Measurements from ENCODE around the gene MYO10. TPM values are rescaled to one million over a fixed set of nuclear protein-coding genes. Genes with fewer than 3 reads are reported as not detected.
"Not testable (repeated sequence)": the region's sequence is repeated elsewhere in the genome, so short reads cannot be mapped to it uniquely, and the experiment has no call there.

The MYO10 gene
- total and polyA plus RNA-seq, 2 experiments from 2014 or later, result 33.7 to 52.4 TPM

DNA sequence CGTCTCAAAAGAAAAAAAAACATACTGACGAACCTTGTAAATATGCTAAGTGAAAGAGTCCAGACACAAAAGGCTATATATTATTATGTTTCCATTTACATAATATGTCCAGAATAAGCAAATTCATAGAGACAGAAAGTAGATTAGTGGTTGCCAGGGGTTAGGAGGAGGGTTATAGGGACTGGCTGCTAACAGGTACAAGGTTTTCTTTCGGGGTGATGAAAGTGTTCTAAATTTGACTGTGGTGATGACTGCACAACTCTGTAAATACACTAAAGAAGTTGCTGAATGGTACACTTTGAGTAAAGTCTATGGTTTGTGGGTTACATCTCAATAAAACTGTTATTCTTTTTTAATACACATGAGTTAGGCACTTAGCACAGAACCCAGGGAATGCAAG lies 98.8 kb downstream of the MYO10 start:
- no peak overlapping the region for H2AFZ ChIP-seq
- WGBS (ENCODE audit: low lambda C conversion rate, missing lambda C conversion rate), result 81% methylated on average over 3 of the region's 3 CpGs
- DNase-seq (ENCODE audit: low spot score), result no peak
- H3K4me1 ChIP-seq (ENCODE audit: insufficient read depth), result peaks cover 11% of the 10 kb centered on the region
- H3K27me3 ChIP-seq, result no peaks in the 10 kb centered on the region
- no peaks in the 10 kb centered on the region for H3K9me3 ChIP-seq (ENCODE audit: low read depth)
- no peak overlapping the region for H3K4me3 ChIP-seq
- no peak overlapping the region for H3K27ac ChIP-seq
- no peak overlapping the region for H3K4me2 ChIP-seq
- H3K36me3 ChIP-seq (replicated peaks; ENCODE audit: insufficient read depth, low read depth), result no peaks in the 10 kb centered on the region
- TF ChIP-seq, protein P1, sequence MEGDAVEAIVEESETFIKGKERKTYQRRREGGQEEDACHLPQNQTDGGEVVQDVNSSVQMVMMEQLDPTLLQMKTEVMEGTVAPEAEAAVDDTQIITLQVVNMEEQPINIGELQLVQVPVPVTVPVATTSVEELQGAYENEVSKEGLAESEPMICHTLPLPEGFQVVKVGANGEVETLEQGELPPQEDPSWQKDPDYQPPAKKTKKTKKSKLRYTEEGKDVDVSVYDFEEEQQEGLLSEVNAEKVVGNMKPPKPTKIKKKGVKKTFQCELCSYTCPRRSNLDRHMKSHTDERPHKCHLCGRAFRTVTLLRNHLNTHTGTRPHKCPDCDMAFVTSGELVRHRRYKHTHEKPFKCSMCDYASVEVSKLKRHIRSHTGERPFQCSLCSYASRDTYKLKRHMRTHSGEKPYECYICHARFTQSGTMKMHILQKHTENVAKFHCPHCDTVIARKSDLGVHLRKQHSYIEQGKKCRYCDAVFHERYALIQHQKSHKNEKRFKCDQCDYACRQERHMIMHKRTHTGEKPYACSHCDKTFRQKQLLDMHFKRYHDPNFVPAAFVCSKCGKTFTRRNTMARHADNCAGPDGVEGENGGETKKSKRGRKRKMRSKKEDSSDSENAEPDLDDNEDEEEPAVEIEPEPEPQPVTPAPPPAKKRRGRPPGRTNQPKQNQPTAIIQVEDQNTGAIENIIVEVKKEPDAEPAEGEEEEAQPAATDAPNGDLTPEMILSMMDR (IDR thresholded peaks at IDR 0.05; ENCODE audit: poor library complexity), result no peak
- TF ChIP-seq EZH2phosphoT487 (IDR thresholded peaks at IDR 0.05; ENCODE audit: low read depth, severe bottlenecking, unreplicated experiment) (no peak), EZH2 (IDR thresholded peaks at IDR 0.05; ENCODE audit: borderline replicate concordance) (no peak)
- no peaks in the 10 kb centered on the region for H3K9me2 ChIP-seq (replicated peaks; ENCODE audit: insufficient read depth)
- H4K20me1 ChIP-seq (ENCODE audit: insufficient read depth, poor library complexity, severe bottlenecking), result peaks cover 24% of the 10 kb centered on the region
- peaks cover 57% of the 10 kb centered on the region for H3K79me2 ChIP-seq

DNA sequence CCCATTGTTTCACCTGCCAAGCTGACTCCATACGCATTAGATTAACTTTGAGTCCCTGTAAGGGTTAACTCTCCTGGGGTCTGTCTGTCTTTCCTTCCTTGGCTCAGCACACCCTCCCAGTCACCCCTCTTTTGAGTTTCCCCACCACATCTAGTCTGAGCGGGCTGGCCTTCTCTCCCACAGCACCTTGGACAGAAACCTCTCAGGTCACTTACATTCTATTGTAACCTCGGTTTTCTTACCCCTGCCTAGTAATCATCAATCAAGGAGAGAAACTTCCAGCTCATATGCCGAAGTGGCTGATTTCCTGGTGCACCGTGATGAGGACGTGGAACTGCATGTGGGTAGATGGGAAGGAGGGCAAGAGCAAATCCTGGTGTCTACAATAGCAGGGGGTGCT lies 102.1 kb downstream of the MYO10 start:
- Histone ChIP-seq H3K79me2 (peaks cover 54% of the 10 kb centered on the region), H3K36me3 (replicated peaks; ENCODE audit: insufficient read depth, low read depth) (no peaks in the 10 kb centered on the region), H4K20me1 (ENCODE audit: insufficient read depth, poor library complexity, severe bottlenecking) (peaks cover 24% of the 10 kb centered on the region), H3K4me1 (ENCODE audit: insufficient read depth) (no peaks in the 10 kb centered on the region), H2AFZ (no peak overlapping the region), H3K4me3 (no peak overlapping the region), H3K27ac (no peak overlapping the region), H3K27me3 (no peaks in the 10 kb centered on the region), H3K4me2 (no peak overlapping the region), H3K9me2 (replicated peaks; ENCODE audit: insufficient read depth) (no peaks in the 10 kb centered on the region), H3K9me3 (ENCODE audit: low read depth) (no peaks in the 10 kb centered on the region)
- WGBS (ENCODE audit: low lambda C conversion rate, missing lambda C conversion rate), result 76% methylated on average over 6 of the region's 6 CpGs
- no peak for DNase-seq (ENCODE audit: low spot score)
- TF ChIP-seq, protein P1 (IDR thresholded peaks at IDR 0.05; ENCODE audit: poor library complexity), result no peak

DNA sequence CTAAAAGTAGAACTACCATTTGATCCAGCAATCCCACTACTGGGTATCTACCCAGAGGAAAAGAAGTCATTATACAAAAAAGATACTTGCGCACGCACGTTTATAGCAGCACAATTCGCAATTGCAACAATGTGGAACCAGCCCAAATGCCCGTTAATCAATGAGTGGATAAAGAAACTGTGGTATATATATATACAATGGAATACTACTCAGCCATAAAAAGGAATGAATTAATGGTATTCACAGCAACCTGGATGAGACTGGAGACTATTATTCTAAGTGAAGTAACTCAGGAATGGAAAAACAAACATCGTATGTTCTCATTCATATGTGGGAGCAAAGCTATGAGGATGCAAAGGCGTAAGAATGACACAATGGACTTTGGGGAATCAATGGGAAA lies 104.8 kb downstream of the MYO10 start:
- H3K9me3 ChIP-seq (ENCODE audit: low read depth), result not testable (repeated sequence)
- H3K79me2 ChIP-seq, result peaks cover 53% of the 10 kb centered on the region

DNA sequence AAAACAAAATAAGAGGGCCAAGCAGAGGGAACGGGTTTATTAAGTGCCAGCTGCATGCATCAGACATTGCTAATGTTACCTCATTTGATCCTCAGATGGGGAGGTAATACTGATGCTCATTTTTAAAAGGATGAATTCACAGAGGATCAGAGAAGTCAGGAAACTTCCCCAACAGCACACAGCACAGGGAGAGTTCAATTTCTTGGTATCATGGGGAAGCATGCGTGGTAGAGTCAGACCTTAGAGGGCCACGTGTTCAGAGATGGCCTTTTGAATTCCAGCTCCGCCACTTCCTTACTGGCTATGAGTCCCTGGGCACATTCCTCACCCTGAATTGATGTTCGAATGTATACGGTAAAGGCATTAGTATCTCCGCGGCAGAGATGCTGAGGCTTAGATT lies 108.3 kb downstream of the MYO10 start:
- Histone ChIP-seq H4K20me1 (ENCODE audit: insufficient read depth, poor library complexity, severe bottlenecking) (peaks cover 11% of the 10 kb centered on the region), H3K9me2 (replicated peaks; ENCODE audit: insufficient read depth) (no peaks in the 10 kb centered on the region), H3K4me3 (no peak overlapping the region), H3K4me1 (ENCODE audit: insufficient read depth) (no peaks in the 10 kb centered on the region), H3K27ac (no peak overlapping the region), H3K9me3 (ENCODE audit: low read depth) (no peaks in the 10 kb centered on the region), H3K79me2 (peaks cover 72% of the 10 kb centered on the region), H3K36me3 (replicated peaks; ENCODE audit: insufficient read depth, low read depth) (no peaks in the 10 kb centered on the region), H2AFZ (no peak overlapping the region), H3K4me2 (no peak overlapping the region), H3K27me3 (no peaks in the 10 kb centered on the region)
- DNase-seq (ENCODE audit: low spot score), result no peak
- 91% methylated on average over 8 of the region's 8 CpGs for WGBS (ENCODE audit: low lambda C conversion rate, missing lambda C conversion rate)
- TF ChIP-seq EZH2phosphoT487 (IDR thresholded peaks at IDR 0.05; ENCODE audit: low read depth, severe bottlenecking, unreplicated experiment), result no peak
- TF ChIP-seq, protein P1 (IDR thresholded peaks at IDR 0.05; ENCODE audit: poor library complexity), result no peak
- TF ChIP-seq EZH2 (IDR thresholded peaks at IDR 0.05; ENCODE audit: borderline replicate concordance), result no peak

More for the DNA sequence above, 104.8 kb downstream of the MYO10 start:
- not testable (repeated sequence) for H3K27me3 ChIP-seq; H3K4me2 ChIP-seq; H3K27ac ChIP-seq; H3K36me3 ChIP-seq (replicated peaks; ENCODE audit: insufficient read depth, low read depth); H3K4me1 ChIP-seq (ENCODE audit: insufficient read depth); H2AFZ ChIP-seq; DNase-seq (ENCODE audit: low spot score); H3K9me2 ChIP-seq (replicated peaks; ENCODE audit: insufficient read depth); H3K4me3 ChIP-seq
- H4K20me1 ChIP-seq (ENCODE audit: insufficient read depth, poor library complexity, severe bottlenecking), result peaks cover 22% of the 10 kb centered on the region
- 91% methylated on average over 7 of the region's 7 CpGs for WGBS (ENCODE audit: low lambda C conversion rate, missing lambda C conversion rate)
